ENCODE measurements around the gene NIM1K.

NIM1K gene

GRCh38 chr5:43256261-43256966 is 64.4 kb downstream of the NIM1K start:
- TF ChIP-seq ZBTB6 (tag by site-specific recombination; IDR thresholded peaks at IDR 0.05) = no peak
- TF ChIP-seq ZNF571 (tag by site-specific recombination; IDR thresholded peaks at IDR 0.05) = no peak
- TF ChIP-seq RBAK (tag by site-specific recombination; IDR thresholded peaks at IDR 0.05) = no peak
- TF ChIP-seq ZNF501 (tag by site-specific recombination; IDR thresholded peaks at IDR 0.05) = no peak
- TF ChIP-seq ZNF664 (tag by site-specific recombination; IDR thresholded peaks at IDR 0.05) = no peak
- no peak for TF ChIP-seq REST (tag by site-specific recombination; IDR thresholded peaks at IDR 0.05)
- no peak for TF ChIP-seq ZNF121 (tag by site-specific recombination; IDR thresholded peaks at IDR 0.05)
- TF ChIP-seq ZFP41 (tag by site-specific recombination; IDR thresholded peaks at IDR 0.05; ENCODE audit: borderline replicate concordance) = no peak
- no peak for TF ChIP-seq ZNF341 (tag by site-specific recombination; IDR thresholded peaks at IDR 0.05; ENCODE audit: low read depth)
- Histone ChIP-seq H3K27ac (ENCODE audit: extremely low read depth, low read depth, low read length) (no peak overlapping the region), H3K9me3 (ENCODE audit: control insufficient read depth, insufficient read depth, low read depth, low read length) (no peaks in the 10 kb centered on the region), H3K4me1 (ENCODE audit: control insufficient read depth, insufficient read depth, low read length) (0 out of 2 replicates have a peak, but pooled peaks cover 2% of the 10 kb centered on the region), H3K36me3 (ENCODE audit: control insufficient read depth in 2 of 2, insufficient read depth in 1 of 2, low read length in 2 of 2) (no peaks in the 10 kb centered on the region), H3K4me3 (ENCODE audit: low read depth, low read length) (no peak overlapping the region)
- ChIA-PET POLR2A (no interaction called here), CTCF (interaction anchor here (0.6 kb wide), 1 partner anchor 74 kb away, joined by 3 read pairs; no protein-coding TSS in a partner anchor)

GRCh38 chr5:43258116-43258515 is 66.1 kb downstream of the NIM1K start:
- Histone ChIP-seq H3K4me3 (ENCODE audit: low read depth, low read length) (no peak overlapping the region), H3K9me3 (ENCODE audit: control insufficient read depth, insufficient read depth, low read depth, low read length) (no peaks in the 10 kb centered on the region), H3K27ac (ENCODE audit: extremely low read depth, low read depth, low read length) (no peak overlapping the region), H3K36me3 (ENCODE audit: control insufficient read depth in 2 of 2, insufficient read depth in 1 of 2, low read length in 2 of 2) (no peaks in the 10 kb centered on the region), H3K4me1 (ENCODE audit: control insufficient read depth, insufficient read depth, low read length) (no peaks in the 10 kb centered on the region)
- POLR2A ChIA-PET = no interaction called here
- CTCF ChIA-PET = interaction anchor here (0.6 to 0.7 kb wide), 2 partner anchors 116 to 349 kb away, joined by 3 read pairs; no protein-coding TSS in a partner anchor
- no peak for TF ChIP-seq RBAK (tag by site-specific recombination; IDR thresholded peaks at IDR 0.05)
- TF ChIP-seq ZNF830 (tag by site-specific recombination; IDR thresholded peaks at IDR 0.05; ENCODE audit: low read depth) = no peak
- TF ChIP-seq ZNF837 (tag by site-specific recombination; IDR thresholded peaks at IDR 0.05) = no peak
- TF ChIP-seq ZNF791 (tag by site-specific recombination; IDR thresholded peaks at IDR 0.05) = no peak
- TF ChIP-seq ZNF76 (tag by site-specific recombination; IDR thresholded peaks at IDR 0.05; ENCODE audit: borderline replicate concordance, low read depth) = no peak
- no peak for TF ChIP-seq ZIC2 (tag by site-specific recombination; IDR thresholded peaks at IDR 0.05)
- TF ChIP-seq ZNF426 (tag by site-specific recombination; IDR thresholded peaks at IDR 0.05) = no peak
- TF ChIP-seq ZNF148 (tag by site-specific recombination; IDR thresholded peaks at IDR 0.05; ENCODE audit: borderline replicate concordance) = no peak
- no peak for TF ChIP-seq ZBTB7A (tag by site-specific recombination; IDR thresholded peaks at IDR 0.05; ENCODE audit: low read depth)
- no peak for TF ChIP-seq ZNF561 (tag by site-specific recombination; IDR thresholded peaks at IDR 0.05; ENCODE audit: borderline replicate concordance)
- TF ChIP-seq ZFHX2 (tag by site-specific recombination; conservative IDR thresholded peaks at IDR 0.05) = no peak
- TF ChIP-seq ZNF335 (tag by site-specific recombination; conservative IDR thresholded peaks at IDR 0.05) = no peak
- no peak for TF ChIP-seq ZNF10 (tag by site-specific recombination; IDR thresholded peaks at IDR 0.05)
- TF ChIP-seq ZNF280C (tag by site-specific recombination; IDR thresholded peaks at IDR 0.05) = no peak
- TF ChIP-seq ZNF202 (tag by site-specific recombination; IDR thresholded peaks at IDR 0.05; ENCODE audit: borderline replicate concordance) = no peak
- TF ChIP-seq ZNF394 (tag by site-specific recombination; IDR thresholded peaks at IDR 0.05; ENCODE audit: borderline replicate concordance) = no peak
- no peak for TF ChIP-seq KLF1 (tag by site-specific recombination; IDR thresholded peaks at IDR 0.05)
- TF ChIP-seq ZNF677 (tag by site-specific recombination; IDR thresholded peaks at IDR 0.05) = no peak
